ENCODE data around the gene SDK2.

DNA sequence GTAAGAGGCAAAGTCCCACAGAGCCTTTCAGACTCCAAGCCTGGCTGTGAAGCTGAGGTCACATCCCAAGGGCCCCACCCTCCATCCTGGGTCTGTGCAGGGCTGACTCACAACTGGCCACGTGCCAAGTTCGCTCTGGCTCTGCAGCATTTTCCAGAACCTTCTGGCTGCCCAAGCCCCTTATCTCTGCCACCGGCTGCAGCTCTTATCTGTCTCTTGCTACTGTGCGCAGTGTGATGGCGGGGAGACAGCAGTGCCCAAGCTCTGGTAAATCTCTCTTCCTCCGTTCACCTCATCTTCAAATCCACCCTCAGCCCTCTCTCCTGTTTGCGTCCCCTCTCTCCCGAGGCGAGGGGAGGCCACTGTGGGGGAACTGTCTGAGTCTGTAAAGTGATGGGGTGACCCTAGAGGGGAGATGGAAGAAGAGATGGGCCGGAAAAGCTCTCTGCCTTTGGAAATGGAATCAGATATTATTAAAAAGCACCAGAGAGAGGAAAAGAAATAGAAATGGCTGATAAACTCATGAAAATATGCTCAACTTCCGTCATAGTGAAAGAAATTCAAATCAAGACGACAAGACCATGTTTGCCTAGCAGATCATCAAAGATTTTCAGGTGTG lies 169.8 kb downstream of the SDK2 start:
- TF ChIP-seq, protein P1, sequence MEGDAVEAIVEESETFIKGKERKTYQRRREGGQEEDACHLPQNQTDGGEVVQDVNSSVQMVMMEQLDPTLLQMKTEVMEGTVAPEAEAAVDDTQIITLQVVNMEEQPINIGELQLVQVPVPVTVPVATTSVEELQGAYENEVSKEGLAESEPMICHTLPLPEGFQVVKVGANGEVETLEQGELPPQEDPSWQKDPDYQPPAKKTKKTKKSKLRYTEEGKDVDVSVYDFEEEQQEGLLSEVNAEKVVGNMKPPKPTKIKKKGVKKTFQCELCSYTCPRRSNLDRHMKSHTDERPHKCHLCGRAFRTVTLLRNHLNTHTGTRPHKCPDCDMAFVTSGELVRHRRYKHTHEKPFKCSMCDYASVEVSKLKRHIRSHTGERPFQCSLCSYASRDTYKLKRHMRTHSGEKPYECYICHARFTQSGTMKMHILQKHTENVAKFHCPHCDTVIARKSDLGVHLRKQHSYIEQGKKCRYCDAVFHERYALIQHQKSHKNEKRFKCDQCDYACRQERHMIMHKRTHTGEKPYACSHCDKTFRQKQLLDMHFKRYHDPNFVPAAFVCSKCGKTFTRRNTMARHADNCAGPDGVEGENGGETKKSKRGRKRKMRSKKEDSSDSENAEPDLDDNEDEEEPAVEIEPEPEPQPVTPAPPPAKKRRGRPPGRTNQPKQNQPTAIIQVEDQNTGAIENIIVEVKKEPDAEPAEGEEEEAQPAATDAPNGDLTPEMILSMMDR (IDR thresholded peaks at IDR 0.05), result no peak
- TF ChIP-seq MAZ (IDR thresholded peaks at IDR 0.05; ENCODE audit: borderline replicate concordance, low read depth, low read length) (no peak), POLR2AphosphoS2 (conservative IDR thresholded peaks at IDR 0.05; ENCODE audit: low read length) (no peak), POLR2A (IDR thresholded peaks at IDR 0.05; ENCODE audit: low read length) (no peak), FOSL2 (IDR thresholded peaks at IDR 0.05) (no peak), FOSL2 (CRISPR knock-in tag; IDR thresholded peaks at IDR 0.05) (no peak), ZFP36 (IDR thresholded peaks at IDR 0.05; ENCODE audit: borderline replicate concordance, partially characterized antibody) (no peak), MAFK (IDR thresholded peaks at IDR 0.05; ENCODE audit: partially characterized antibody) (no peak), RNF2 (IDR thresholded peaks at IDR 0.05; ENCODE audit: borderline replicate concordance, low read depth) (no peak), EP300 (IDR thresholded peaks at IDR 0.05) (no peak), HDAC2 (IDR thresholded peaks at IDR 0.05) (no peak)
- TF ChIP-seq, protein P2, sequence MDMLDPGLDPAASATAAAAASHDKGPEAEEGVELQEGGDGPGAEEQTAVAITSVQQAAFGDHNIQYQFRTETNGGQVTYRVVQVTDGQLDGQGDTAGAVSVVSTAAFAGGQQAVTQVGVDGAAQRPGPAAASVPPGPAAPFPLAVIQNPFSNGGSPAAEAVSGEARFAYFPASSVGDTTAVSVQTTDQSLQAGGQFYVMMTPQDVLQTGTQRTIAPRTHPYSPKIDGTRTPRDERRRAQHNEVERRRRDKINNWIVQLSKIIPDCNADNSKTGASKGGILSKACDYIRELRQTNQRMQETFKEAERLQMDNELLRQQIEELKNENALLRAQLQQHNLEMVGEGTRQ (IDR thresholded peaks at IDR 0.05), result no peak

Measured in A549 (cell line).